Upper lobe of right lung (tissue), 1 donor: Measurements from ENCODE around the gene EVL. TPM values are rescaled to one million over a fixed set of nuclear protein-coding genes. Genes with fewer than 3 reads are reported as not detected.

Source experiments
- ATAC-seq: fragments of 200-7000 bp; cut with Tn5 transposase; one replicate; pipeline ENCODE4 v1.9.1; 2020; ENCODE audit warnings: mild to moderate bottlenecking, moderate library complexity
- DNase-seq: peaks from one replicate; pipeline ENCODE4 v3.0.0-alpha.2; 2020
- H3K27ac ChIP-seq: fragments of 200-600 bp; one replicate; pipeline ENCODE4 v1.8.0; 2022
- H3K27me3 ChIP-seq: fragments of 200-600 bp; one replicate; pipeline ENCODE4 v1.8.0; 2022; ENCODE audit warnings: mild to moderate bottlenecking
- H3K36me3 ChIP-seq: fragments of 200-600 bp; one replicate; pipeline ENCODE4 v1.8.0; 2022
- H3K4me1 ChIP-seq: fragments of 200-600 bp; one replicate; pipeline ENCODE4 v1.8.0; 2022
- H3K4me3 ChIP-seq: fragments of 200-600 bp; one replicate; pipeline ENCODE4 v1.8.0; 2022; ENCODE audit warnings: mild to moderate bottlenecking
- H3K9me3 ChIP-seq: fragments of 200-600 bp; one replicate; pipeline ENCODE4 v1.8.0; 2022
- CTCF ChIP-seq: fragments of 200-600 bp; IDR thresholded peaks from one replicate; pipeline ENCODE4 v1.8.0; 2022; ENCODE audit warnings: antibody characterized with exemption
- intact Hi-C: fragments of 100-400 bp; cut with DNase I; formaldehyde crosslinking; loops from one replicate; pipeline ENCODE4 v1.11.0; 2022
- long read RNA-seq: library from polyadenylated mRNA; unstranded; transcript quantifications from one replicate; pipeline ENCODE4 v2.0.0, GENCODE V29; 2021
- total RNA-seq: library from RNA; stranded (reverse); fragmentation: NEBNext Ultra II Directional; extraction: Animal tissue kit (Norgen Biotek cat#: 25700); gene quantifications from one replicate; pipeline ENCODE4 v1.2.1, GENCODE V29; 2021
- donor health status: DM: no; HTN: yes; CAD: no; lungs with severe emphysema.

EVL gene, protein sequence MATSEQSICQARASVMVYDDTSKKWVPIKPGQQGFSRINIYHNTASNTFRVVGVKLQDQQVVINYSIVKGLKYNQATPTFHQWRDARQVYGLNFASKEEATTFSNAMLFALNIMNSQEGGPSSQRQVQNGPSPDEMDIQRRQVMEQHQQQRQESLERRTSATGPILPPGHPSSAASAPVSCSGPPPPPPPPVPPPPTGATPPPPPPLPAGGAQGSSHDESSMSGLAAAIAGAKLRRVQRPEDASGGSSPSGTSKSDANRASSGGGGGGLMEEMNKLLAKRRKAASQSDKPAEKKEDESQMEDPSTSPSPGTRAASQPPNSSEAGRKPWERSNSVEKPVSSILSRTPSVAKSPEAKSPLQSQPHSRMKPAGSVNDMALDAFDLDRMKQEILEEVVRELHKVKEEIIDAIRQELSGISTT
- 206 TPM for total RNA-seq
- long read RNA-seq, transcript EVL-202 (14 exons, 2,353 nt), result minor isoform, 8 of 163 reads
- long read RNA-seq, transcript EVL-201 (14 exons, 1,978 nt), result major isoform, 36 of 163 reads
- long read RNA-seq, transcript EVL-217 (3 exons, 1,547 nt), result minor isoform, 25 of 163 reads
- long read RNA-seq, transcript EVL-224 (3 exons, 501 nt), result minor isoform, 5 of 163 reads
- long read RNA-seq, partial matches to known transcripts, result 50 of 163 reads
- long read RNA-seq, other reads (novel, unspliced or antisense), result 33 of 163 reads

GRCh38 chr14:100065111-100065871, at the start of gene EVL:
Gene EVL (plus strand): TSS chr14:100065422. CDS start chr14:100065501, 79 bp downstream.
- no peak for TF ChIP-seq CTCF
- intact Hi-C loops, result no loop called here
- Histone ChIP-seq H3K36me3 (no peaks in the 10 kb centered on the region), H3K4me3 (peak within 1 kb of the TSS; percentile 43), H3K4me1 (peaks cover 17% of the 10 kb centered on the region), H3K9me3 (no peaks in the 10 kb centered on the region), H3K27me3 (no peaks in the 10 kb centered on the region), H3K27ac (peak within 1 kb of the TSS; percentile 80)
- DNase-seq (peak; percentile 86), ATAC-seq (peak; percentile 77)

DNA sequence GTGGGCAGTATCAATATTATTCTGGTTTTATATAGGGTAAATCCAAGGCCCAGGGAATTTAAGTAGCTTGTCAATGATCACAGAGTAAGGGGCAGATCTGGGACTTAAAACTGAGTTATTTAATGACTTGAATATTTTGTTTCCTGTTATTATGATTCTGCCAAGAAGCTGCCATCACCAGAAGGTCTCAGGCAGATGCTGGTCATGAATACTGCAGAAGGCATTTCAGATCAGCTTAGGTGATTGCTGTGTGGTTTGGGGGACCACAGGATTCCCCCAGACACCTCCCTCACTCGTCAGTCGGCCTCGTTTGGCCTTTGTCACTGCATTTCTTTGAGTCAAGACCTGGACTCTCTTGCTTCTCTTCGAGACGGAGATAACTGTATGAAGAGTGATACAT, 47.7 kb upstream of the EVL start:
- no peak for DNase-seq

DNA sequence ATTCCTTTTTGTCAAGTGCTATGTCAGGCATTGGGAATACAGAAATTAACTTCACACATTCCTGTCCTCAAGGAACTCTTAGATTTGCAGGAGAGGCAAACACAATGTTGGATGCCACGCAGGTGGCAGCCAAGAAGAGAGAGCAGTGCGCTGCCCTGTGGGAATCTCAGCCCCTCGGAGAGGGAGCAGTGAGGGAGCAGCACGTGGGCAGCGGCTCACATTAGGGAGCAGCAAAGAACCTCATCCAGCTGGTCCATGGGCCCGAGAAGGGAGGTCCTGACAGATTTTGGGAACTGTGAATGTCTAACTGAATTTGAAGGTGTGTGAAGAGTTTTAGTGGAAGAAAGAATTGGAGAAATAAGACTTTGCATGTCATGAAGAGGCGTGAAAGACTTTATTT, 47.2 kb upstream of the EVL start:
- no peak for DNase-seq
- Histone ChIP-seq H3K27me3 (no peaks in the 10 kb centered on the region), H3K4me1 (peaks cover 23% of the 10 kb centered on the region), H3K4me3 (no peak overlapping the region), H3K36me3 (no peaks in the 10 kb centered on the region), H3K9me3 (no peaks in the 10 kb centered on the region), H3K27ac (no peak overlapping the region)
- ATAC-seq, result no peak
- intact Hi-C loops, result no loop called here
- TF ChIP-seq CTCF, result no peak

More for the DNA sequence above, 47.7 kb upstream of the EVL start:
- no peak for ATAC-seq
- H3K4me1 ChIP-seq, result peaks cover 23% of the 10 kb centered on the region
- H3K27ac ChIP-seq, result no peak overlapping the region
- no peaks in the 10 kb centered on the region for H3K36me3 ChIP-seq
- intact Hi-C loops, result no loop called here
- H3K4me3 ChIP-seq, result no peak overlapping the region
- TF ChIP-seq CTCF, result no peak
- H3K27me3 ChIP-seq, result no peaks in the 10 kb centered on the region
- no peaks in the 10 kb centered on the region for H3K9me3 ChIP-seq

GRCh38 chr14:100018482-100018881, 46.7 kb upstream of the EVL start:
- H3K36me3 ChIP-seq, result no peaks in the 10 kb centered on the region
- no peak overlapping the region for H3K27ac ChIP-seq
- no peak for ATAC-seq

More at GRCh38 chr14:100018482-100018881, 46.7 kb upstream of the EVL start:
- Histone ChIP-seq H3K4me3 (no peak overlapping the region), H3K27me3 (no peaks in the 10 kb centered on the region), H3K9me3 (no peaks in the 10 kb centered on the region), H3K4me1 (peaks cover 23% of the 10 kb centered on the region)
- intact Hi-C loops, result no loop called here
- DNase-seq, result no peak
- no peak for TF ChIP-seq CTCF
